ENCODE measurements around the gene ARSG.

DNA sequence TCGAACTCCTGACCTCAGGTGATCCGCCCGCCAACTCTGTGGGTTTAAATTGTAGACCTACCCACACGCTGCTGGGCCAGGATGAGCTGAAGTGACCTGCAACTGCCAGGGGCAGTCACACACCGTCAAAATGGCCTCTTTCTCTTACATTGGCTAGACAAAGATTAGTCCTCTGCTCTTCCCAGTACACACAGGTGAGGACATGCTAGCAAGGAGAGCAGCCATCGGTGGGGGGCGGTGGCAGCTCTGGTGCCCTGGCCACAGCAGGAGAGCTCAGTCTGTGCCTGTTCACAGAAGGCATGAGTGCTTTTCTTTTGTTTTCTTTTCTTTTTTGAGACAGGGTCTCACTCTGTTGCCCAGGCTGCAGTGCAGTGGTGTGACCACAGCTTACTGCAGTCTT is 136.3 kb downstream of the ARSG start:
- TF ChIP-seq EP300 (conservative IDR thresholded peaks at IDR 0.05; ENCODE audit: poor library complexity, severe bottlenecking) (no peak), SMC3 (conservative IDR thresholded peaks at IDR 0.05; ENCODE audit: poor library complexity) (no peak), EZH2 (IDR thresholded peaks at IDR 0.05; ENCODE audit: borderline replicate concordance, insufficient read depth, low read length, poor library complexity, severe bottlenecking) (no peak)
- TF ChIP-seq, protein P1, sequence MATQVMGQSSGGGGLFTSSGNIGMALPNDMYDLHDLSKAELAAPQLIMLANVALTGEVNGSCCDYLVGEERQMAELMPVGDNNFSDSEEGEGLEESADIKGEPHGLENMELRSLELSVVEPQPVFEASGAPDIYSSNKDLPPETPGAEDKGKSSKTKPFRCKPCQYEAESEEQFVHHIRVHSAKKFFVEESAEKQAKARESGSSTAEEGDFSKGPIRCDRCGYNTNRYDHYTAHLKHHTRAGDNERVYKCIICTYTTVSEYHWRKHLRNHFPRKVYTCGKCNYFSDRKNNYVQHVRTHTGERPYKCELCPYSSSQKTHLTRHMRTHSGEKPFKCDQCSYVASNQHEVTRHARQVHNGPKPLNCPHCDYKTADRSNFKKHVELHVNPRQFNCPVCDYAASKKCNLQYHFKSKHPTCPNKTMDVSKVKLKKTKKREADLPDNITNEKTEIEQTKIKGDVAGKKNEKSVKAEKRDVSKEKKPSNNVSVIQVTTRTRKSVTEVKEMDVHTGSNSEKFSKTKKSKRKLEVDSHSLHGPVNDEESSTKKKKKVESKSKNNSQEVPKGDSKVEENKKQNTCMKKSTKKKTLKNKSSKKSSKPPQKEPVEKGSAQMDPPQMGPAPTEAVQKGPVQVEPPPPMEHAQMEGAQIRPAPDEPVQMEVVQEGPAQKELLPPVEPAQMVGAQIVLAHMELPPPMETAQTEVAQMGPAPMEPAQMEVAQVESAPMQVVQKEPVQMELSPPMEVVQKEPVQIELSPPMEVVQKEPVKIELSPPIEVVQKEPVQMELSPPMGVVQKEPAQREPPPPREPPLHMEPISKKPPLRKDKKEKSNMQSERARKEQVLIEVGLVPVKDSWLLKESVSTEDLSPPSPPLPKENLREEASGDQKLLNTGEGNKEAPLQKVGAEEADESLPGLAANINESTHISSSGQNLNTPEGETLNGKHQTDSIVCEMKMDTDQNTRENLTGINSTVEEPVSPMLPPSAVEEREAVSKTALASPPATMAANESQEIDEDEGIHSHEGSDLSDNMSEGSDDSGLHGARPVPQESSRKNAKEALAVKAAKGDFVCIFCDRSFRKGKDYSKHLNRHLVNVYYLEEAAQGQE (IDR thresholded peaks at IDR 0.05; ENCODE audit: borderline replicate concordance) = no peak
